NCI-H1105 (cell line): Measurements from ENCODE around the gene IGSF5.
"Not testable (repeated sequence)": the region's sequence is repeated elsewhere in the genome, so short reads cannot be mapped to it uniquely, and the experiment has no call there.

ENCODE experiments used
- DNase-seq: peaks from one replicate; lab custom pipeline; 2025; lab: John Stamatoyannopoulos, UW

IGSF5 gene

DNA sequence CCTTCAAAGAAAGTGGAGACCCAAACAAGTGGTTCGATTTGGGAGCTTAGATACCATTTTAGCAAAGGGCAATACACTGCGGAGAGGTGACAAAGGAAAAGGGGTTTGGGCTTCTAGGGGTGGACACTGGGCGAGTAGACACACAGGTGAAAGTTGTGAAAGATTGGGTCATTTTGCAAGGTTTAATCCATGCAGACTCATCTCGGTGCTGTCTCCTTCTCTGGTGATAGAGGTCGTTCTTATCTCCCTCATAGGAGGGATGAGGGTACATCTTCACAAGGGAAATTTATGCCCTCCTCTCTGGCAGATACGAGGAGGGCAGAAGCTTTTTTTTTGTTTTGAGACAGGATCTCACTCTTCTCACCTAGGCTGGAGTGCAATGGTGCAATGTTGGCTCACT is 6.4 kb upstream of the IGSF5 start:
- DNase-seq, result no peak

DNA sequence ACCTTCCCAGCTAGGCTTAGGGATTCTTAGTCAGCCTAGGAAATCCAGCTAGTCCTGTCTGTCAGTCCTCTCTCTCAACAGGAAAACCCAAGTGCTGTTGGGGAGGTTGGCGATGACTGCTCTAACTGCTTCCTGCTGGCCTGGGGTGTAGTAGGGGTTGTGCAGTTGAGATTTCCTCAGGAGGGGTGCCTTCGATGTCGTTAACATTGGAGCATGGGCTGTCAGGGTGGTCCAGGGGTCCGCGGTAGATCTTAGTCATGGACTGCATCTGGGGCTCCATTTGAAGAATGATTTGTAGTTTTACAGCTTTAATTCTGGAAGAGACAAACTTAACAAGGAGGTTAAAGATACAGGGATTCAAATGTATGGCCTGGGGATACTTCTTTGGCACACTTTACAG is 5.5 kb upstream of the IGSF5 start:
- not testable (repeated sequence) for DNase-seq

DNA sequence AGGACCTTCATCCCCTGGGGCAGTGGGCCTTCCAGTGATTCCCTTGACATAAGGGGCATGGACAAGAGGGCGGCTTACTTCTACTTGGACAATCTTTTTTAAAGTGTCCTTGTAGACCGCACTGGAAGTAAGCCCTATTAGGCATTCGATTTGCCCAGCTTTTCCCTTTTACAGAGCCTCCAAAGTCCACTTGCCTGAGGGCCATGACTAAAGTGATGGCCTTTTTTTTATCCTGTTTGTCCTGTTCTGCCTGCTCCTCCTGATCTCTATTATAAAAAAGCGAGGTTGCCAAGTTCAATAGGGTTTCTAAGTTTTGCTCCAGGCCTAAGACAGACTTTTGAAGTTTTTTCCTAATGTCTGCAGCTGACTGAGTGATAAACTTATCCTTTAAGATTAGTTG is 2.4 kb upstream of the IGSF5 start:
- DNase-seq, result not testable (repeated sequence)

DNA sequence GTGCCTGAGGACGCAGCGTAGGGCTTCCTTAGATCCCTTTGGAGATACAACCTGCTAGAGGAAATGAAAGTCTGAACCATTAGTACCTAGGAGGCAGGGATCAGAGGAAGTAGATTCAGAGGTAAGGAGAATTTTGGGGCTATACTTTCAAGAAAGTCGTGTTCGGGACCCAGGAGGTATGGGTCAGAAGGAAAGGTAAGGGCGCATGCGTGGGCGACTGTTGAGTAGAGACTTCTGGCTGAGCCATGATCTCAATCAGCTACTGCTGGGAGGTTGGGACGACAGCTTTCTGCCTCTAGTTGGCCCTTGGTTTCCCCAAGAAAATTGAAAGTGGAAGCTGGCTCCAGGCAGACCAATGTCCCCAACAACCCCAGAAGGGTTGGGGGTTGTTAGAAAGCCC is 349 bp downstream of the IGSF5 start:
- not testable (repeated sequence) for DNase-seq

DNA sequence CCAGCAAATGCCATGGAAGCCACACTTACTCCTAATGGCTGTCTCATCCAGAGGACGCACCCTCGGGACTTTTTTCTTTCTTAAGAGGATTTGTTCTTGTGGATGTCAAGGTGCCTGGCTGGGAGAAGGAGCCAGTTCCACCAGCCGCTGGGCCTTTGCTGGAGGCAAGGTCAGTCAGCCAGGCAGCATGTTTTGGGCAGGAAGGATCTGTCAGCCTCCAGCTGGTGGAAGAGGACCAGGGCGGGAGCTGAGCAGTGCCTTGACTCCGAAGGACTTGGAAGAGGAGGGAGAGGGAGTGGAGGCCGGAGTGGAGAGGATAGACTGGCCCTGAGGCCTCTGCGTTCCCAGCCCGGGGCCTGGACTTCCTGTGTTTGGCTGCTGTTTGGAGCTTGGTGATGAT is 5.7 kb downstream of the IGSF5 start:
- DNase-seq, result no peak

DNA sequence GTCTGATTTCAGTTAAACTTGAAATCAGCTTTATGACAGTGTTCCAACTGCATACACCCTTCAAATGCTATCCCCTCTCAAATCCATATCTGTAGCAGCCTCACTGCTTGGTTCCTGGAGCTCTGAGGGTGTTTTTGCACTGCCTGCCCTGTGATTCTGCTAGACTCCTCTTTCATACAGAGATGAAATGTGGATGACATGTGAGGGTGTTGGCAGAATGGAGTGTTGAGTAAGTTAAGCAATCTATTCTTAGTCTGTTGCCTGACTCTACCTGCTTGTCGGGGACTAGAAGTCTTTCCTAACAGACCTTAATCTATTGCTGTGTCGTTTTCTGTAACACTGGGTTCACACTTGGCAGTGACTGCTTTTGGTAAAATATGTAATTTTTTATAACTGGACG is 9.8 kb downstream of the IGSF5 start:
- DNase-seq, result no peak

DNA sequence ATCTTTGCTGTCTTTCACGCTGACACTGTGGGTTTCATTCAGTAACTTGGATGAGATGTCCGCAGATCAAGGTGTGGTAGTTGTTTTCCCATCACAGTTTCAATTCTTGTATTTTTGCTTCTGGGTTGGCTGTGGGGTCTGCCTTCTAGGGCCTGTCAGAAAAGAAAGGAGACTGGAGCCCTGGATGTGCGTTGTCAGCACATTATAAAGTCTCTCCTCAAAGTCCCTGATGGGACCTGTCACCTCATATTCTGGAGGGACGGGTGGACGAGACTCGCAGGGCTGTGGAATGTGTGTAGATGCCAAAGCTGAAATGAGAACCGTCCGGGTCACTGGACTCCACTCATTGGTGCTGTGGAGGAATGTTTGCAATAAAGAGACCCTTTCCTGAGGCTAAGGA is 11.3 kb downstream of the IGSF5 start:
- no peak for DNase-seq

DNA sequence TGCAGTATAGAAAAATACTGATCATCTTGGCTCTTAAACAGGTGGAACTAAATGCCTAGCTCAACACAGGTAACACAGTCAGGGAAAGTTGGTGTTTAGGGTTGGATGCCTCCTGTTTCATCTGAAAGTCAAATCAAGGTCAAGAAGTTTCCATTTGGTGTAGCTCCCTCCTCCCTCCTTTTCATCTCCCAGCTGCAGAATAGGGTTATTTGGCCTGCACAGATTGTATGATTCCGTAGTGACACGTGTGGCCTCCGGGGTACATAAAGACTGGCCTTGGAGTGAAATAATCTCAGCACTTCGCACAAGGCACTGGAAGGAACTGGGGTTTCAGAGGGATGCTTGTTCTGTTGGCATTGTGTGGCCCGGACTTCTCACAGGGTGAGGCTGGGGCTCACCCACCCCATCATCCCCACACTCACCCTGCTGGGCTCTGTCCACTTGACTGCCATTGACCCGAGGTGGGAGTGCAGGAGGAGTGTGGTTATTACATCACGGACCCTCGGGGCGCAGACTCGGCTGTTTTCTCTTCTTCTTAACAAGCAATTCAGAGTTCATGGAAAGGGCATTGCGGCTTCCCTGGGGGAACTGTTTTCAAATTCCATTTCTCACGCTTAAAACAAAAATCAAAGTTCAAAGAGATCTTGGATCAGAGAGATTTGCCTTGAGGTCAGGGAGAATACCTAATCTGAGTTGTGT is 18.4 kb downstream of the IGSF5 start:
- no peak for DNase-seq

DNA sequence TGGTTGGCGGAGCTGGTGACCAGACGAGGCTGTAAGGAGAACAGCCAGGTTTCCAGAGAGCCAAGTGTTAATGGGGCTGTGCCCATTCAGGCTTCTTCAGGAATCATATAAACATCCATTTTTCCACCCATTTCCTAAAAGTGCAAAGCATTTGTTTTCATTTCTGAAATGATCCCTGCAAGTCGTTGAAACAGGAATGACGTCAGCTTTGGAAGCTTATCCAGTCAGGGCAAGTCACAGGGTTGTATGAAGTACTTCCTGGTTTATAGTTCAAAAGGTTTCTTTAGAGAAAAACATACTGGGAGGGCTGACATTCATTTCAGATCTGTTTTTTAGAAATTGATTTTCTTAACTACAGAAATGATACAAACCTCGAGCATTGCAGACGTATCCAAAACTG is 29.2 kb downstream of the IGSF5 start:
- DNase-seq, result no peak

DNA sequence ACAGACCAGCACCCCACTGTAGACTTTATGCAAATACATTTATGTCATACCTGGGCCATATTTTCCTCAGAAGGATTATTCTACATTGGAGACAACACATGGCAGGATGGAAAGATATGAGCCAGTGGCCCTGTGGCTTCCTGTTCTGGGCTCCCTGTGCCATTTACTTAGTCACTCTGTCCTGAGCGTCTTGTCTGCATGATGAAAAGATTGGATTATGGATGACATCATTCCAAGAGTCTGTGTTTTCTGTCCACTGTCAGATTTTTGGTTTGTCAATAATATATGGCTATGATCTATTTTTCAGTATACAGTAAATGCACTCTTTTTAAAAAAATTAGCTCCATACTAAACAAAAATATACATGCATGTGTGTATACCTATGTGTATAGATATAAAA is 30.8 kb downstream of the IGSF5 start:
- no peak for DNase-seq

DNA sequence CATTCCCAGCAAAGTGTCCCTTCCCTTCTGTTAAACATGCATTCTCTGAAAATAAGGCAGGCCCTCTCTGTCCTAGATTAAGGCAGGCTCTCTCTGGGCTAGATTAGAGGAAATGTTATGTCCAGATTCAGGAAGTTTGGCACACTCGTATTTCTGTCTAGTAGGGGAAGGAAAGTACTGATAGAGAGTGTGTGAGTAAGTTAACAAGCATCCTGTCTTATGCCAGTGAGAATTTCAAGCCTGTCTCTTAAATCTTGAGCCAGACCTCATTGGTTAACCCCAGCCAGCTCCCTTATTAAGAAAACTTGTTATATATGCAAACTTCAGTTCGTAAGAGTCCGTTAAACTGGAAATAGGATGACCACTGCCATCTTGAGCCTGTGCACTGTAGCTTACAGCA is 31.6 kb downstream of the IGSF5 start:
- DNase-seq, result no peak

DNA sequence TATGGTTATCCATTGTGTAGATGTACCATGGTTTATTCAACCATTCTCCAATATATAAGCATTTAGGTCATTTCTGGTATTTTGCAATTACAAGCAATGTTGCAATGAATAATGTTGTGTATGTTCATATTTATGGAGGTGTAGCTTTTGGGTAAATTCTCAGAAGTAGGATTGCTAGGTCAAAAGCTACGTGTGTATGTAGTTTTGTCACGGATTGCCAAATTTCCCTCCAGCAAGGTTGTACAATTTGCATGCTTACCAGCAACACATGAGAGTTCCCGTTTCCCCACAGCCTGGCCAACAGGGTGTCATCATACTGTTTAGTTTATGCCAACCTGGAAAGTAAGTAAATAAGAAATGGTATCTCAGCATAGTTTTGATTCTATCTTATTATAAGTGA is 36.3 kb downstream of the IGSF5 start:
- no peak for DNase-seq

DNA sequence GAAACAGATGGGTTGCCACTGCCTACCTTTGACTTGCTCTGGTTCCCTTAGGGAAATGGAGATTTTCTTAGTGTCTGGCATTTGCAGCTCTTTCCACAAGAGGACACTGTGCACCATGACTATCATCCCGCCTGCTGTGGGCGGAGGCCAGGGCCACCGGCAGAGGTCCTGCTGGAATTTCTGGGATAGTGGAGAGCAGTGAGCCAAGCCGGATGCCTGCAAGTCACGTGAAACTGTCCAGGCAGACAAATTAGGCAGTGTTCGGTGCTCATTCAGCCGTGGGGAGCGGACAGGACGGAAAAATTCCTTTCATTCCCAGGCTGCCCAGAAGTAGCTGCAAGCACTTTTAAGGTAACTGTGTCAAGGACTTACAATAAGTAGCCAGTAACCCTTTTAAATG is 43.4 kb downstream of the IGSF5 start:
- DNase-seq, result peak; percentile 16

DNA sequence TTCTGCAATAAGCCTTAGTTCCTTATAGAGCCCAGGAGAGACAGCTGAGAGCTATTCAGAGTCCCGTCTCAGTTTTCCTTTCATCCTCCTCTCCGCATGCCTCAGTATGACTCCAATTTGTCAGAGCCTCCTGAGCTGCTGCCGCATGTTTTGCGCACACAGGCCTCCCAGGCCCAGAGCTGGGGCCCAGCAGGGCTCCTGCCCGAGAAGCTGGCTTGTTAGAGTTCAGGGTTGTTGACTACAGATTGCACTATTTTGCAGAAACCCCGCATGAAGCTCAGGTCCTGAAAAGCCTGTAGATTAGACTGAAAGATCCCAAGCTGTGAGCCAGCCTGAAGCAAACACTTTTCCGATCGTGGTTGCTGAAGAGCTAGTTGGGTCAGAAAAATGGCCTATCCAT is 51.5 kb downstream of the IGSF5 start:
- DNase-seq, result no peak

DNA sequence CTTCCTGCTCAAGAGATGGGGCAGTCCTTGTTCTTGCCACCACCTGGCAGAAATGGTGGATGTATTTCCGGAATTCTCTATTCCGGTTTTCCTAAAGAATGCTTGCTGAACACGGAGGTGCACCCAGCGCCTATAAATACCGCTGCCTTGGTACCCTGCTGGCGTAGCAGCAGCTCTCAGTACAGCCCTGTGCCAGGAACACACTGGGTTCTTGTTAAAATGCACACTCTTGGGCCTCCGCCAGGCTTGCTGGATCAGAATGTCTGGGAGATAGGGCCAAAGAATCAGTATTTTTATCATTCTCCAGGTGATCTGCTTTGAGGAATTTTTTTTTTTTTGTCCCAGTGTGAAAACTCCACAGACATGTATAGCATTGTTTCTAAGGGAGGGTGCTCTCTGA is 54.2 kb downstream of the IGSF5 start:
- DNase-seq, result no peak

DNA sequence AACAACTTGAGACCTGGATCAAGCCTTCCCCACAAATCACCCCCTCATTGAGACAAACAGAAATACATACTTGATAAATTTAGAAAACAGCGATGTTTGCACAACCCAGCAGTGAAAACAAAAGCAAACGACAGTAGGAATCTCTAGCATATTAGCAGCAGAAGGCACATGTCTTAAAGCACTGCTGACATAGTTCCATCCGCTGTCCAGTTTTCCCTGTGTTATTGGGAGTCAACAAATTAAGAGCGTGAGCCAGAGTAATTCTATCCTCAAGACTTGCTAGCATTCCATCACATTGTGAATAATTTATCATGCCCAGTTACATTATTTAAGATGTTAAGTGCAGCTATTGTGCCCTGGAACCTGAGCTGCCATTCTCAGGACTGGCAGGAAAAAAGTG is 55.3 kb downstream of the IGSF5 start:
- DNase-seq, result no peak

DNA sequence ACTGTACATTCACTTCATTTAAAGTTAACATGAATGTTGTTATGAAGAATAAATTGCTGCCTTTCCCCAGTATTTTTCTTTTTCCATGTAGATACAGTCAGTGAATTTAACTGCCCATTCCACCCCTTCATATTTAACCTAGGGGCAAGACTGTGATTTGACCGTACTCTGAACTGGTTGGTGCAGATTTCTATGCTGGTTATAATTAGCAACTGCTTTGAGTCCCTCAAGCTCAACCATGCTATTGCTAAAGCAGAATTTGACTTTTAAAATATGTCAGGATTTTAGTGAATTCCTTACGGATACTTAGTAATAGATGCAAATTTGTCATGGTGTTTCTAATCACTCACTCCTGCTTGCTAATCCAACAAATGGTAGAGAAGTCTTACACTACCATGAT is 57.2 kb downstream of the IGSF5 start:
- DNase-seq, result no peak

DNA sequence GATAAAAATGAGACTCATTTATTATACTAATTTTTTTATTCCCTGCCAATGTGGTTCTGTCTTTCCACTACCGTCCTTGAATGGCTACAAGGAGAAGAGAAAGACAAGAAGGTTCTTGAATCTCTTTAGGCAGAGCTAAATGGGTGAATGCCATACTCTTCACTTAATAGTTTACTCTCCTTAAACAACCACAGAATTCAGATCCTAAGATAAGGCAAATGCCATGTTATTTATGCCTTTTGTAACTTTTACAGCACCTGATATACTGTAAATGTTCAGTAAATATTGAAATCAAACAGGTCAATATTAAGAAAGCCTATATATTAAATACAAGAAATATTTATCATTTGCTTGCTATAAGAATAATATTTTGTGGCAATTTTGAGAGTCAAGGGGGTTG is 58.4 kb downstream of the IGSF5 start:
- DNase-seq, result no peak

DNA sequence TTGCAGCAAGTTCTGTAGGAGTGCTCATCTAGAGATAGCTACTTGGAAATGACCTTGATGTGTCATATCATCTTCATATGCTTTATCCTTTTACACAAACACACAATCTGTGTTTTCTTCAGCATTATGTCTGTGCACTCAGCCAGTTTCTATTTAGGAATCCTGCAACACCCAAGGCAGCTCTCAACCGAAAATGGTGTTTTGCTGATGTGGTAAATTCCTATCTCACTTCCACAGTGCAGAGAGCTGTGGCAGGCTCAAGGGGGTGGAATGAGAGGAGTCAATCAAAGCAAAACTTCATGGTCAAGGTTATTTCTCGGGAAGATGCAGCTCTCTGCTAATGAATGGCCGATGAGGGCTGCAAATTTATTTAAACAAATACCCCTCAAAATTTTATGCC is 59.3 kb downstream of the IGSF5 start:
- DNase-seq, result no peak

DNA sequence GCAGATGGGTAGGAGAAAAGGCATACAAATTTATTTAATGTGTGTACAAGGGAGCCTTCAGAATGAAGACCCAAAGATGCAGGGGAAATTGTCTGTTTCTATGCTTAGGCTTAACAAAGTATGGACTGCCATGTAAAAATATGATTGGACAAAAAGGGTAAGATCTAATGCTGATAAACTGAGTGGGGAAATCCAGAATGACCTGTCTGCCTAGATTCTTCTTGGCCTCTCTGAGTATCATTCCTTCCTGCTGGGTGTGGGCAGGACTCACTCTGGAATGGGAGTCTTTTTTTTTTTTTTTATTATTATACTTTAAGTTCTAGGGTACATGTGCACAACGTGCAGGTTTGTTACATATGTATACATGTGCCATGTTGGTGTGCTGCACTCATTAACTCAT is 61.0 kb downstream of the IGSF5 start:
- DNase-seq, result no peak

DNA sequence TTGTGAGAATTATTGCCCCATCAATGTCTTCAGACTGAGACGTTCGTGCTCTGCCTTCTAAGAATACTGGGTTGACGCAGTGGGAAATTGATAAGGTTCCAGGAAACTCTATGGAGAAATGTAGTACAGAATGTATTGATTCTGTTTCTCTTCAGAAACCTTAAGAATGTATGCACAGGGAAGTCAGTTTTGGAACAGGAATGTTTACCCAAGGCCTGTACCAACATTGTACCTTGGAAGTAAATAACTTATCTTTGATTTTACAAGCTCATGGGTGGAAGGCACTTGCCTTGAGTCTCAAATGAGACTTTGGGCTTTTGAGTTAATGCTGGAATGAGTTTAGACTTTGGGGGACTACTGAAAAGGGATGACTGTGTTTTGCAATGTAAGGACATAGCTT is 62.8 kb downstream of the IGSF5 start:
- DNase-seq, result no peak

DNA sequence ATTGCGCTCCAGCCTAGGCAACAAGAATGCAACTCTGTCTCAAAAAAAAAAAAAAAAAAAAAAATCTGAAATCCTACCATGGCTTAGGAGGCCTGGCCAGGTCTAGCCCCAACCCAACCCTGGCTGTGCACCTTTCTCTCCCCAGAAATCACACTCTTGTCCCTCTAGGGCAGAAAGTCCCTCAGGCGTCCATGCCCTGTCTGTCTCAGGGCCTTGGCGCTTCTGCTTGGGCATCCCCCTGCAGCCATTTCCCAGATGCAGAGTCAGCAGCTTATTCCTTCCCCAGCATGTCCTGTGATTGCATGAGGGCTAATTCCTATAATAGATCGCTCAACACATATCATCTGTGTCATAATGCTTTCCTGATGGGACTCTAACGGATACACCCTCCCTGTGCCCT is 65.0 kb downstream of the IGSF5 start:
- DNase-seq, result no peak

DNA sequence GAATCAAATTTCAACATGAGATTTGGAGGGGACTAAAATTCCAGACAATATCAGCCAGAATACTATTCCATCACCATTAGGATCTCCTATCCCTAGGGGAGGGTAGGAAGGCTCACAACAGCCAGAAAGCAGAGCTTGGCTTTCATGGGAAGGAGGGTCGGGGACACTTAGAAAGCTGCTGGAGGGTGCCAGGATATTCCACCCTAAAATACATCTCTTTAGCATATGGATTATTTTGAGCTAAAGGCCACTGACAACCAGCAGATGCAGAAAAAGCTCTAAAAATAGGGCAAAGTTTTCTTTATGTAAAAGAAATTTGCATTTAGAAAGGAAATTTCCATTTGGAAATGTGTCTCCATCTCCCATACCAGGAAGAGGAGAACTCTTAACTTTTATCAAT is 68.0 kb downstream of the IGSF5 start:
- no peak for DNase-seq

DNA sequence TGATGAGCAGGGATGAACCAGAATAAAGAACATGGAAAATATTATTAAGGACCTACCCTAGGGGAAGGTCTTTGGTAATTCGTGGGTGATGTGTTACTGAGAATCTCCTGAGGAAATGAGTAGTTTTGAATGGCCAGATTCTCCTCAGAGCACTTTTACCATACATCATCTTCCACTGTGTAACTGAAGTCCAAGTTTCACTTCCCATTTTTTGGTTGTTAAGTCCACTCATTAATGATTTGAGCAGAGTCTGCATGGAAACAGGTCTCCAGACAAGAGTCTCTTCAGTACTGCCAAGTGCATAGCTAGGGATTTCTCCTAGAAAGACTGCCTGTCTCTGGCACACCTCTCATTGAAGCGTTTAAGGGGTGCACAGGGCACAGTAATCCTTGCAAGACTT is 73.6 kb downstream of the IGSF5 start:
- no peak for DNase-seq

DNA sequence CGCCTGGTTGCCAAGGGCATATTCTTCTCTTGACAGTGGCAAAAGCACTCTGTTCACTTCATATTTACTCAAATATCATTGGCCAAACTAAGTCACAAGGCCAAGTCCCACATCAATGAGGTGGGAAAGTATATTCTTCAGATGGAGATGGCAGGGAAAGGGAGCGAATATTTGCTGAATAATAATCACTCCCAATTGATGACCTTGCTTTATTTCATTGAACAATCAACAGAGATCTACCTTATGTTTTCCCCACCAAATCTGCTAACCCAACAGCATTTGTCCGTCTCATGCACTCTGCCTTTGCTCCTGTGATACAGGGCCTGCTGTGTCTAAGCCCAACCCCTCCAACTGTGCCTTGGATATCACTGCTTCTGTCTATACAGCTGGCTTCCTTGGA is 77.1 kb downstream of the IGSF5 start:
- no peak for DNase-seq
